ENCODE results near the gene PRKD1.

PRKD1 gene

GRCh38 chr14:29663281-29663801 lies 264.3 kb downstream of the PRKD1 start:
- DNase-seq (ENCODE audit: low spot score in 2 of 2): no peak
- no peaks in the 10 kb centered on the region for H3K4me1 Mint-ChIP-seq
- H3K36me3 Mint-ChIP-seq: no peaks in the 10 kb centered on the region
- peaks cover 1% of the 10 kb centered on the region for H3K9me3 Mint-ChIP-seq
- ATAC-seq (ENCODE audit: low read depth): no peak
- no peak overlapping the region for H3K27ac Mint-ChIP-seq
- no peak overlapping the region for H3K4me3 Mint-ChIP-seq
- no peaks in the 10 kb centered on the region for H3K27me3 Mint-ChIP-seq

GRCh38 chr14:29654901-29655550 lies 272.6 kb downstream of the PRKD1 start:
- no peaks in the 10 kb centered on the region for H3K27me3 Mint-ChIP-seq
- no peak overlapping the region for H3K4me3 Mint-ChIP-seq
- no peak for DNase-seq (ENCODE audit: low spot score in 2 of 2)
- H3K36me3 Mint-ChIP-seq: peaks cover 2% of the 10 kb centered on the region
- no peak for ATAC-seq (ENCODE audit: low read depth)
- H3K4me1 Mint-ChIP-seq: no peaks in the 10 kb centered on the region
- H3K27ac Mint-ChIP-seq: no peak overlapping the region
- H3K9me3 Mint-ChIP-seq: peaks cover 3% of the 10 kb centered on the region

GRCh38 chr14:29653303-29653702 lies 274.3 kb downstream of the PRKD1 start:
- no peak for DNase-seq (ENCODE audit: low spot score in 2 of 2)
- ATAC-seq (ENCODE audit: low read depth): no peak
- no peaks in the 10 kb centered on the region for H3K4me1 Mint-ChIP-seq
- H3K36me3 Mint-ChIP-seq: peaks cover 7% of the 10 kb centered on the region
- H3K27me3 Mint-ChIP-seq: no peaks in the 10 kb centered on the region
- no peak overlapping the region for H3K4me3 Mint-ChIP-seq
- H3K9me3 Mint-ChIP-seq: peaks cover 10% of the 10 kb centered on the region
- H3K27ac Mint-ChIP-seq: no peak overlapping the region

- no peak overlapping the region for H3K4me3 Mint-ChIP-seq
- DNase-seq (ENCODE audit: low spot score in 2 of 2) (no peak), ATAC-seq (ENCODE audit: low read depth) (no peak)
- peaks cover 12% of the 10 kb centered on the region for H3K9me3 Mint-ChIP-seq
- no peak overlapping the region for H3K27ac Mint-ChIP-seq
- peaks cover 7% of the 10 kb centered on the region for H3K36me3 Mint-ChIP-seq
- no peaks in the 10 kb centered on the region for H3K4me1 Mint-ChIP-seq
- H3K27me3 Mint-ChIP-seq: no peaks in the 10 kb centered on the region
These were observed 275.1 kb downstream of the PRKD1 start for GRCh38 chr14:29652571-29652970.

- Mint-ChIP-seq H3K4me1 (no peaks in the 10 kb centered on the region), H3K27ac (no peak overlapping the region), H3K9me3 (peaks cover 17% of the 10 kb centered on the region), H3K36me3 (peaks cover 7% of the 10 kb centered on the region), H3K4me3 (no peak overlapping the region), H3K27me3 (no peaks in the 10 kb centered on the region)
- DNase-seq (ENCODE audit: low spot score in 2 of 2): no peak
- ATAC-seq (ENCODE audit: low read depth): no peak
These were observed 276.9 kb downstream of the PRKD1 start for GRCh38 chr14:29650554-29651269.

GRCh38 chr14:29649170-29649569 lies 278.5 kb downstream of the PRKD1 start:
- Mint-ChIP-seq H3K4me3 (no peak overlapping the region), H3K9me3 (peaks cover 18% of the 10 kb centered on the region), H3K27me3 (no peaks in the 10 kb centered on the region), H3K36me3 (peaks cover 7% of the 10 kb centered on the region), H3K27ac (no peak overlapping the region), H3K4me1 (no peaks in the 10 kb centered on the region)
- no peak for DNase-seq (ENCODE audit: low spot score in 2 of 2)
- ATAC-seq (ENCODE audit: low read depth): no peak

- Mint-ChIP-seq H3K4me1 (no peaks in the 10 kb centered on the region), H3K27me3 (no peaks in the 10 kb centered on the region), H3K9me3 (peaks cover 18% of the 10 kb centered on the region), H3K36me3 (peaks cover 7% of the 10 kb centered on the region), H3K27ac (no peak overlapping the region), H3K4me3 (no peak overlapping the region)
- DNase-seq (ENCODE audit: low spot score in 2 of 2) (no peak), ATAC-seq (ENCODE audit: low read depth) (no peak)
These were observed 279.6 kb downstream of the PRKD1 start for GRCh38 chr14:29648045-29648444.

- peaks cover 6% of the 10 kb centered on the region for H3K36me3 Mint-ChIP-seq
- no peak overlapping the region for H3K27ac Mint-ChIP-seq
- ATAC-seq (ENCODE audit: low read depth): no peak
These were observed 282.5 kb downstream of the PRKD1 start for GRCh38 chr14:29645117-29645516.

GRCh38 chr14:29643433-29644211 lies 284.0 kb downstream of the PRKD1 start:
- DNase-seq (ENCODE audit: low spot score in 2 of 2): no peak
- no peak overlapping the region for H3K27ac Mint-ChIP-seq
- H3K9me3 Mint-ChIP-seq: peaks cover 10% of the 10 kb centered on the region
- no peak overlapping the region for H3K4me3 Mint-ChIP-seq
- H3K4me1 Mint-ChIP-seq: no peaks in the 10 kb centered on the region
- no peaks in the 10 kb centered on the region for H3K27me3 Mint-ChIP-seq
- ATAC-seq (ENCODE audit: low read depth): no peak
- H3K36me3 Mint-ChIP-seq: no peaks in the 10 kb centered on the region

More at GRCh38 chr14:29645117-29645516, 282.5 kb downstream of the PRKD1 start:
- Mint-ChIP-seq H3K4me3 (no peak overlapping the region), H3K4me1 (no peaks in the 10 kb centered on the region), H3K27me3 (no peaks in the 10 kb centered on the region), H3K9me3 (peaks cover 19% of the 10 kb centered on the region)
- no peak for DNase-seq (ENCODE audit: low spot score in 2 of 2)

- H3K27ac Mint-ChIP-seq: no peak overlapping the region
- H3K4me1 Mint-ChIP-seq: no peaks in the 10 kb centered on the region
- no peaks in the 10 kb centered on the region for H3K27me3 Mint-ChIP-seq
- no peak for DNase-seq (ENCODE audit: low spot score in 2 of 2)
- H3K9me3 Mint-ChIP-seq: peaks cover 2% of the 10 kb centered on the region
- no peak overlapping the region for H3K4me3 Mint-ChIP-seq
- H3K36me3 Mint-ChIP-seq: no peaks in the 10 kb centered on the region
- ATAC-seq (ENCODE audit: low read depth): no peak
These were observed 290.2 kb downstream of the PRKD1 start for GRCh38 chr14:29637411-29637810.

- no peak for DNase-seq (ENCODE audit: low spot score in 2 of 2)
- H3K4me1 Mint-ChIP-seq: no peaks in the 10 kb centered on the region
- H3K36me3 Mint-ChIP-seq: no peaks in the 10 kb centered on the region
- no peak for ATAC-seq (ENCODE audit: low read depth)
- no peak overlapping the region for H3K27ac Mint-ChIP-seq
- H3K4me3 Mint-ChIP-seq: no peak overlapping the region
- no peaks in the 10 kb centered on the region for H3K27me3 Mint-ChIP-seq
- peaks cover 2% of the 10 kb centered on the region for H3K9me3 Mint-ChIP-seq
These were observed 290.8 kb downstream of the PRKD1 start for GRCh38 chr14:29636870-29637269.

GRCh38 chr14:29630566-29631160 lies 297.0 kb downstream of the PRKD1 start:
- Mint-ChIP-seq H3K27ac (no peak overlapping the region), H3K36me3 (no peaks in the 10 kb centered on the region), H3K4me1 (peaks cover 3% of the 10 kb centered on the region), H3K9me3 (no peaks in the 10 kb centered on the region), H3K4me3 (no peak overlapping the region), H3K27me3 (no peaks in the 10 kb centered on the region)
- DNase-seq (ENCODE audit: low spot score in 2 of 2): no peak
- no peak for ATAC-seq (ENCODE audit: low read depth)

- Mint-ChIP-seq H3K4me1 (peaks cover 3% of the 10 kb centered on the region), H3K4me3 (no peak overlapping the region), H3K27ac (no peak overlapping the region), H3K36me3 (no peaks in the 10 kb centered on the region), H3K9me3 (no peaks in the 10 kb centered on the region), H3K27me3 (no peaks in the 10 kb centered on the region)
- ATAC-seq (ENCODE audit: low read depth) (no peak), DNase-seq (ENCODE audit: low spot score in 2 of 2) (no peak)
These were observed 297.8 kb downstream of the PRKD1 start for GRCh38 chr14:29629839-29630238.

GRCh38 chr14:29627137-29627536 lies 300.5 kb downstream of the PRKD1 start:
- no peaks in the 10 kb centered on the region for H3K9me3 Mint-ChIP-seq
- no peaks in the 10 kb centered on the region for H3K36me3 Mint-ChIP-seq
- DNase-seq (ENCODE audit: low spot score in 2 of 2) (no peak), ATAC-seq (ENCODE audit: low read depth) (no peak)
- no peaks in the 10 kb centered on the region for H3K27me3 Mint-ChIP-seq
- no peak overlapping the region for H3K4me3 Mint-ChIP-seq
- no peak overlapping the region for H3K27ac Mint-ChIP-seq
- peaks cover 3% of the 10 kb centered on the region for H3K4me1 Mint-ChIP-seq
